A673 (cell line): ENCODE measurements around the gene MARK3.

Experiments used
- EZH2 ChIP-seq: fragments of 200-600 bp; sonication (generic); IDR thresholded peaks from 2 replicates; pipeline ENCODE4 v1.6.1; 2017; ENCODE audit warnings: borderline replicate concordance, low read depth, mild to moderate bottlenecking, mixed read lengths, antibody characterized with exemption, low read length; ENCODE audit not compliant: poor library complexity, severe bottlenecking
- TF ChIP-seq, protein P1 (sequence below): fragments of 300-800, 200-600 bp; sonication (generic); conservative IDR thresholded peaks from 2 replicates; pipeline ENCODE4 v1.5.1; 2017; ENCODE audit warnings: low read depth, mild to moderate bottlenecking, antibody characterized with exemption, low read length, moderate library complexity, mixed read lengths

DNA sequence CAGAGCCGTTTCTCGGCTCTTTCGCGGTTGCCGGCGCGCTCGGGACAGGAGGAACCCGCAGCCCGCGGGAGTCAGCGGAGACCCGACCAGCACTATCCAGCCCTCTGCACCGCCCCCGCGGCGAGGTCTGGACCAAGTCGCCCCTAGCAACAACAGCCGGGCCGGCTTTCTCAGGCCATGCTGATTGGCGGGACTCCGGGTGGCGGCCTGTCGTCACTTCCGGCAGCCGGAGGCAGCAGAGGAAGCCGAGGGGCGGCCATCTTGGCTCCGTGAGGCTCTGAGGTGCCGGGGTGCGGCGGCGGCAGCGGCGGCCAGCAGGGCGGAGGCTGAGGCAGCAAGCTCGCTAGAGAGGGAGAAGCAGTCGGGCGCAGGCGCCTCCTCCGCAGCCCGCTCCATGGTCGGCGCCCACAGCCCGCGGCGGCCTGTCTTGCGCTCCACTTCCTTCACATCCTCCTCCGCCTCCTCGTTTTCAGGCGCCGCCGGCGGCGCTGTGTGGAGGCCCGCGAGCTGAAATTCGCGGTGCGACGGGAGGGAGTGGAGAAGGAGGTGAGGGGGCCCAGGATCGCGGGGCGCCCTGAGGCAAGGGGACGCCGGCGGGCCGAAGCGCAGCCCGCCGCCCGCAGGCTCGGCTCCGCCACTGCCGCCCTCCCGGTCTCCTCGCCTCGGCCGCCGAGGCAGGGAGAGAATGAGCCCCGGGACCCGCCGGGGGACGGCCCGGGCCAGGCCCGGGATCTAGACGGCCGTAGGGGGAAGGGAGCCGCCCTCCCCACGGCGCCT, at the start of gene MARK3:
- TF ChIP-seq, protein P1, sequence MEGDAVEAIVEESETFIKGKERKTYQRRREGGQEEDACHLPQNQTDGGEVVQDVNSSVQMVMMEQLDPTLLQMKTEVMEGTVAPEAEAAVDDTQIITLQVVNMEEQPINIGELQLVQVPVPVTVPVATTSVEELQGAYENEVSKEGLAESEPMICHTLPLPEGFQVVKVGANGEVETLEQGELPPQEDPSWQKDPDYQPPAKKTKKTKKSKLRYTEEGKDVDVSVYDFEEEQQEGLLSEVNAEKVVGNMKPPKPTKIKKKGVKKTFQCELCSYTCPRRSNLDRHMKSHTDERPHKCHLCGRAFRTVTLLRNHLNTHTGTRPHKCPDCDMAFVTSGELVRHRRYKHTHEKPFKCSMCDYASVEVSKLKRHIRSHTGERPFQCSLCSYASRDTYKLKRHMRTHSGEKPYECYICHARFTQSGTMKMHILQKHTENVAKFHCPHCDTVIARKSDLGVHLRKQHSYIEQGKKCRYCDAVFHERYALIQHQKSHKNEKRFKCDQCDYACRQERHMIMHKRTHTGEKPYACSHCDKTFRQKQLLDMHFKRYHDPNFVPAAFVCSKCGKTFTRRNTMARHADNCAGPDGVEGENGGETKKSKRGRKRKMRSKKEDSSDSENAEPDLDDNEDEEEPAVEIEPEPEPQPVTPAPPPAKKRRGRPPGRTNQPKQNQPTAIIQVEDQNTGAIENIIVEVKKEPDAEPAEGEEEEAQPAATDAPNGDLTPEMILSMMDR: peak; percentile 29
- no peak for TF ChIP-seq EZH2
